A549 (cell line): ENCODE data around the gene ZMYND10. TPM values are rescaled to one million over a fixed set of nuclear protein-coding genes. Genes with fewer than 3 reads are reported as not detected.

Experiments used
- ATAC-seq, 2 experiments: fragments of 200-7000 bp in 1 of 2; fragments of >200 bp in 1 of 2; cut with Nextera tagmentation in 1 of 2; cut with Tn5 transposase in 1 of 2; 3 replicates each; pipeline versions ENCODE4 v1.8.0 to v1.9.1; 2018 to 2020; ENCODE audit warnings: mild to moderate bottlenecking in 1 of 2, moderate library complexity in 1 of 2
- CTCF ChIA-PET: fragments of 300-600 bp; sonication (Branson Sonifier 250); formaldehyde crosslinking; extraction: SDS; loops from one replicate; lab custom pipeline; 2021; ENCODE audit warnings: antibody characterized with exemption, inconsistent platforms; lab: Yijun Ruan, JAX
- POLR2A ChIA-PET: fragments of 350-600 bp; formaldehyde crosslinking; extraction: SDS; loops from one replicate; lab custom pipeline; 2021; ENCODE audit warnings: antibody characterized with exemption, inconsistent platforms; lab: Yijun Ruan, JAX
- DNase-seq, 2 experiments: peaks; one replicate each; pipeline versions ENCODE4 v3.0.0 to v3.0.0-alpha.2; 2011 to 2016; ENCODE audit warnings: low read depth in 1 of 2, low spot score in 1 of 2
- FAIRE-seq: peaks from 2 replicates; lab custom pipeline; 2011; peaks lifted over from hg19 to GRCh38; lab: Jason Lieb, UNC
- H3K27ac ChIP-seq, 2 experiments: fragments of >200 bp; sonication (Bioruptor Twin); formaldehyde crosslinking; 3 replicates each; pipeline ENCODE4 v1.5.1; 2016 to 2017
- H3K4me1 ChIP-seq: fragments of >200 bp; sonication (Bioruptor Twin); formaldehyde crosslinking; 3 replicates; pipeline ENCODE4 v1.6.1; 2016
- H3K4me2 ChIP-seq: fragments of >200 bp; sonication (Bioruptor Twin); formaldehyde crosslinking; 3 replicates; pipeline ENCODE4 v1.6.1; 2016
- H3K4me3 ChIP-seq: fragments of >200 bp; sonication (Bioruptor Twin); formaldehyde crosslinking; 3 replicates; pipeline ENCODE4 v1.5.1; 2016
- H3K9me3 ChIP-seq: fragments of >200 bp; sonication (Bioruptor Twin); formaldehyde crosslinking; 3 replicates; pipeline ENCODE4 v1.6.1; 2016
- BCL3 ChIP-seq: fragments of >200 bp; sonication (Bioruptor Twin); formaldehyde crosslinking; IDR thresholded peaks from 3 replicates; pipeline ENCODE4 v1.6.1; 2016
- CBX2 ChIP-seq: fragments of 200-600 bp; sonication (generic); IDR thresholded peaks from 2 replicates; pipeline ENCODE4 v1.6.1; 2016; ENCODE audit warnings: low read depth, mild to moderate bottlenecking, borderline replicate concordance
- CTCF ChIP-seq: fragments of >200 bp; sonication (Bioruptor Twin); formaldehyde crosslinking; IDR thresholded peaks from 3 replicates; pipeline ENCODE4 v1.5.1; 2016
- ESRRA ChIP-seq: fragments of 150-350 bp; IDR thresholded peaks from 2 replicates; pipeline ENCODE4 v1.6.1; 2014; ENCODE audit warnings: mild to moderate bottlenecking, low read length, borderline replicate concordance
- FOSB ChIP-seq: fragments of 250-450 bp; sonication (Bioruptor Pico); IDR thresholded peaks from 2 replicates; pipeline ENCODE4 v1.5.0; 2020; ENCODE audit warnings: mild to moderate bottlenecking, moderate library complexity
- FOXS1 ChIP-seq: fragments of 250-450 bp; sonication (Bioruptor Pico); IDR thresholded peaks from 2 replicates; pipeline ENCODE4 v1.5.0; 2020; ENCODE audit warnings: mild to moderate bottlenecking, moderate library complexity
- JUN ChIP-seq, 2 experiments: fragments of >200 bp; sonication (Bioruptor Twin); formaldehyde crosslinking; IDR thresholded peaks; 2 replicates in 1 of 2; 3 replicates in 1 of 2; pipeline ENCODE4 v1.6.1; 2016 to 2017
- JUNB ChIP-seq: fragments of >200 bp; sonication (Bioruptor Twin); formaldehyde crosslinking; IDR thresholded peaks from 2 replicates; pipeline ENCODE4 v1.6.1; 2016
- NR3C1 ChIP-seq: fragments of >200 bp; sonication (Bioruptor Twin); formaldehyde crosslinking; IDR thresholded peaks from 3 replicates; pipeline ENCODE4 v1.6.1; 2017
- POLR2AphosphoS2 ChIP-seq: conservative IDR thresholded peaks from 2 replicates; pipeline ENCODE4 v1.6.1; 2012; ENCODE audit warnings: low read length, improper control_type of control experiment, inconsistent platforms
- RAD21 ChIP-seq, 2 experiments: fragments of >200 bp in 1 of 2; sonication (Bioruptor Twin) in 1 of 2; formaldehyde crosslinking in 1 of 2; IDR thresholded peaks in 1 of 2; conservative IDR thresholded peaks in 1 of 2; 2 replicates in 1 of 2; 3 replicates in 1 of 2; pipeline ENCODE4 v1.6.1; 2012 to 2018; ENCODE audit warnings: inconsistent platforms in 1 of 2
- RCOR1 ChIP-seq: fragments of 150-350 bp; IDR thresholded peaks from 2 replicates; pipeline ENCODE4 v1.6.1; 2014; ENCODE audit warnings: antibody characterized with exemption, low read length, low read depth
- SMC3 ChIP-seq: fragments of >200 bp; sonication (Bioruptor Twin); formaldehyde crosslinking; IDR thresholded peaks from 3 replicates; pipeline ENCODE4 v1.6.1; 2018; ENCODE audit warnings: inconsistent platforms
- TFCP2L1 ChIP-seq: fragments of 250-450 bp; sonication (Bioruptor Pico); IDR thresholded peaks from 2 replicates; pipeline ENCODE4 v1.5.0; 2021; ENCODE audit warnings: mild to moderate bottlenecking
- TP53 ChIP-seq: fragments of 250-450 bp; sonication (Bioruptor Pico); IDR thresholded peaks from 2 replicates; pipeline ENCODE4 v1.5.0; 2021; ENCODE audit warnings: mild to moderate bottlenecking, moderate library complexity
- ZFP36 ChIP-seq: fragments of 450-650 bp; IDR thresholded peaks from 2 replicates; pipeline ENCODE4 v1.6.1; 2014; ENCODE audit warnings: borderline replicate concordance; ENCODE audit not compliant: partially characterized antibody
- WGBS: methylation state at CpG from one replicate; pipeline ENCODE4 v1.1.6; 2017; ENCODE audit errors: missing lambda C conversion rate; 5-methylcytosine and 5-hydroxymethylcytosine counted together
- polyA plus RNA-seq, 4 experiments: library from polyadenylated mRNA; depleted of rRNA in 3 of 4; stranded (reverse); fragments of >200 nt; fragmentation: RNase III in 1 of 4; extraction: RNeasy Plus Mini Kit Qiagen cat#74134 plus additional on column Dnase treatment in 1 of 4; gene quantifications; 2 replicates in 3 of 4; 3 replicates in 1 of 4; pipeline ENCODE4 v1.2.3, GENCODE V29; 2011 to 2017

Gene ZMYND10
- polyA plus RNA-seq, 2 of the 4 experiments (the other 2 are of a cell fraction): 0.43 to 0.77 TPM

- POLR2A ChIA-PET: no interaction called here
- H3K4me2 ChIP-seq: no peak overlapping the region
- FAIRE-seq: no peak
- TF ChIP-seq FOXS1 (CRISPR knock-in tag) (no peak), NR3C1 (no peak), ZFP36 (no peak), TFCP2L1 (CRISPR knock-in tag) (no peak), CTCF (no peak), SMC3 (no peak), JUNB (no peak), TP53 (CRISPR knock-in tag) (no peak), POLR2AphosphoS2 (no peak), RCOR1 (no peak), JUN (IDR thresholded peaks at IDR 0.05) (no peak)
- ATAC-seq: no peak
- H3K9me3 ChIP-seq: no peaks in the 10 kb centered on the region
- 83% methylated on average over 6 of the region's 6 CpGs for WGBS
- no peak overlapping the region for H3K4me3 ChIP-seq
- no peak overlapping the region for H3K27ac ChIP-seq
- CTCF ChIA-PET: interaction anchor here (1.4 to 1.5 kb wide), 2 partner anchors 32 to 39 kb away, joined by 4 read pairs; partner anchors contain the start of genes CYB561D2 and NPRL2
- no peak for DNase-seq
- no peaks in the 10 kb centered on the region for H3K4me1 ChIP-seq
Observed at GRCh38 chr3:50389414-50389767, 43.9 kb upstream of the ZMYND10 start.

- DNase-seq (no peak), FAIRE-seq (no peak), ATAC-seq (no peak; a peak in 1 of 6 replicates)
- H3K27ac ChIP-seq: no peak overlapping the region
- H3K4me1 ChIP-seq: no peaks in the 10 kb centered on the region
- no peaks in the 10 kb centered on the region for H3K9me3 ChIP-seq
- H3K4me2 ChIP-seq: no peak overlapping the region
- CTCF ChIA-PET: interaction anchor here (1.4 to 1.5 kb wide), 2 partner anchors 32 to 39 kb away, joined by 4 read pairs; partner anchors contain the start of genes CYB561D2 and NPRL2
- no peak for TF ChIP-seq CBX2
- TF ChIP-seq ESRRA: no peak
- TF ChIP-seq FOSB (CRISPR knock-in tag): no peak
- TF ChIP-seq BCL3: no peak
- TF ChIP-seq, all 56 proteins: peak for 0
- 72% methylated on average over 16 of the region's 22 CpGs for WGBS
- no peak overlapping the region for H3K4me3 ChIP-seq
- POLR2A ChIA-PET: no interaction called here
Observed at GRCh38 chr3:50388720-50389413, 43.3 kb upstream of the ZMYND10 start.

GRCh38 chr3:50388016-50388719 lies 42.6 kb upstream of the ZMYND10 start:
- TF ChIP-seq RAD21 (conservative IDR thresholded peaks at IDR 0.05 in 1 of 2, IDR thresholded peaks at IDR 0.05 in 1 of 2) (peak in 1 of 2 experiments; percentile 27; a peak in 2 of 5 replicates), NR3C1 (no peak)
- TF ChIP-seq, all 56 proteins: peak for 1
- FAIRE-seq (no peak), DNase-seq (peak in 1 of 2 experiments; percentile 36), ATAC-seq (peak; percentile 48 to 78; a peak in 4 of 6 replicates)
- 69% methylated on average over 17 of the region's 25 CpGs for WGBS
- no peak overlapping the region for H3K4me2 ChIP-seq
- no peaks in the 10 kb centered on the region for H3K4me1 ChIP-seq
- H3K9me3 ChIP-seq: no peaks in the 10 kb centered on the region
- H3K4me3 ChIP-seq: no peak overlapping the region
- ChIA-PET CTCF (interaction anchor here (1.5 kb wide), 1 partner anchor 31 kb away, joined by 4 read pairs; no protein-coding TSS in a partner anchor), POLR2A (no interaction called here)
- H3K27ac ChIP-seq: no peak overlapping the region
